GM19035 (cell line): ENCODE measurements around the gene TNFSF8.
A peak's percentile ranks its signal among the peaks of the same experiment; 100 is the strongest.

Source experiments
- ATAC-seq: cut with Tn5 transposase; IDR thresholded peaks from one replicate; pipeline ENCODE4 v1.9.1; 2021; ENCODE audit not compliant: unreplicated experiment

TNFSF8 gene

GRCh38 chr9:114937516-114937915, 7.1 kb upstream of the TNFSF8 start:
- no peak for ATAC-seq

GRCh38 chr9:114936581-114936980, 6.2 kb upstream of the TNFSF8 start:
- no peak for ATAC-seq

GRCh38 chr9:114935119-114935518, 4.7 kb upstream of the TNFSF8 start:
- no peak for ATAC-seq

- ATAC-seq, result no peak
These were observed 2.1 kb upstream of the TNFSF8 start for GRCh38 chr9:114932502-114932901.

- no peak for ATAC-seq
These were observed 1.0 kb upstream of the TNFSF8 start for GRCh38 chr9:114931407-114931806.

- ATAC-seq, result no peak
These were observed 1.2 kb downstream of the TNFSF8 start for GRCh38 chr9:114929201-114929600.

- no peak for ATAC-seq
These were observed 1.7 kb downstream of the TNFSF8 start for GRCh38 chr9:114928671-114929070.

GRCh38 chr9:114928136-114928535, 2.3 kb downstream of the TNFSF8 start:
- no peak for ATAC-seq

GRCh38 chr9:114925672-114926071, 4.7 kb downstream of the TNFSF8 start:
- ATAC-seq, result no peak

- no peak for ATAC-seq
These were observed 5.4 kb downstream of the TNFSF8 start for GRCh38 chr9:114925039-114925438.

- no peak for ATAC-seq
These were observed 6.1 kb downstream of the TNFSF8 start for GRCh38 chr9:114924327-114924726.

GRCh38 chr9:114923918-114924317, 6.5 kb downstream of the TNFSF8 start:
- no peak for ATAC-seq

- no peak for ATAC-seq
These were observed 9.2 kb downstream of the TNFSF8 start for GRCh38 chr9:114921171-114921570.

- no peak for ATAC-seq
These were observed 10.8 kb downstream of the TNFSF8 start for GRCh38 chr9:114919611-114920010.

- no peak for ATAC-seq
These were observed 13.9 kb downstream of the TNFSF8 start for GRCh38 chr9:114916481-114916880.

GRCh38 chr9:114914139-114914538, 16.3 kb downstream of the TNFSF8 start:
- ATAC-seq, result no peak

GRCh38 chr9:114913656-114914055, 16.7 kb downstream of the TNFSF8 start:
- no peak for ATAC-seq

- no peak for ATAC-seq
These were observed 17.2 kb downstream of the TNFSF8 start for GRCh38 chr9:114913217-114913616.

GRCh38 chr9:114911167-114911821, 19.1 kb downstream of the TNFSF8 start:
- ATAC-seq, result no peak

GRCh38 chr9:114910541-114910940, 19.9 kb downstream of the TNFSF8 start:
- ATAC-seq, result no peak

GRCh38 chr9:114909661-114910060, 20.7 kb downstream of the TNFSF8 start:
- no peak for ATAC-seq

GRCh38 chr9:114908805-114909448, 21.5 kb downstream of the TNFSF8 start:
- peak; percentile 31 for ATAC-seq

- peak; percentile 82 for ATAC-seq
These were observed 22.2 kb downstream of the TNFSF8 start for GRCh38 chr9:114908104-114908622.
